Testis (tissue), 3 donors: ENCODE measurements around the gene CDH4. TPM values are rescaled to one million over a fixed set of nuclear protein-coding genes. Genes with fewer than 3 reads are reported as not detected.

Experiments used
- DNase-seq: peaks from one replicate; pipeline ENCODE4 v3.0.0-alpha.2; 2019
- H3K27ac ChIP-seq, 2 donors: fragments of 200-600 bp; sonication (generic); one replicate each; pipeline ENCODE4 v1.5.1; 2019
- H3K27me3 ChIP-seq: fragments of 200-600 bp; sonication (generic); one replicate; pipeline ENCODE4 v1.5.1; 2019
- H3K36me3 ChIP-seq: fragments of 200-600 bp; sonication (generic); one replicate; pipeline ENCODE4 v1.5.1; 2017; ENCODE audit warnings: low read depth; ENCODE audit errors: missing control alignments
- H3K4me1 ChIP-seq: fragments of 200-600 bp; sonication (generic); one replicate; pipeline ENCODE4 v1.5.1; 2019
- H3K4me3 ChIP-seq, 2 donors: fragments of 200-600 bp; sonication (generic); one replicate each; pipeline ENCODE4 v1.5.1; 2017 to 2019
- H3K9me3 ChIP-seq: fragments of 200-600 bp; sonication (generic); one replicate; pipeline ENCODE4 v1.5.1; 2017
- CTCF ChIP-seq, 3 experiments: fragments of 450-650 bp in 2 of 3; fragments of 200-600 bp in 1 of 3; sonication (generic) in 1 of 3; IDR thresholded peaks; one replicate each; pipeline ENCODE4 v1.5.1; 2016 to 2019; ENCODE audit warnings: antibody characterized with exemption in 3 of 3, mild to moderate bottlenecking in 2 of 3, moderate library complexity in 1 of 3
- POLR2A ChIP-seq: fragments of 450-650 bp; IDR thresholded peaks from one replicate; pipeline ENCODE4 v1.6.1; 2017; ENCODE audit warnings: antibody characterized with exemption, mild to moderate bottlenecking, moderate library complexity
- WGBS, 2 donors: methylation state at CpG; one replicate each; pipeline ENCODE4 v1.1.5; 2018; 5-methylcytosine and 5-hydroxymethylcytosine counted together
- intact Hi-C: fragments of 100-400 bp; cut with DNase I; formaldehyde crosslinking; loops from one replicate; pipeline ENCODE4 v1.15.1; 2023; ENCODE audit warnings: low total_unique reads
- polyA plus RNA-seq: library from polyadenylated mRNA; stranded (reverse); fragments of 350-450 nt; fragmentation: Illumina TruSeq; extraction: RNeasy Lipid Tissue Mini Kit (QIAGEN cat#74804); gene quantifications from one replicate; pipeline ENCODE4 v1.2.3, GENCODE V29; 2014; ENCODE audit warnings: low read depth, low replicate concordance; ENCODE audit not compliant: insufficient read depth
- total RNA-seq, 2 donors: library from RNA; depleted of rRNA; stranded (reverse); fragments of >200 nt; gene quantifications; one replicate each; pipeline ENCODE4 v1.2.3, GENCODE V29; 2016

Gene CDH4
- total and polyA plus RNA-seq, 3 donors from 2014 or later: 1.4 to 3.3 (median 1.9) TPM

GRCh38 chr20:61796738-61797137, 544.7 kb downstream of the CDH4 start:
- no peaks in the 10 kb centered on the region for H3K36me3 ChIP-seq
- H3K9me3 ChIP-seq: no peaks in the 10 kb centered on the region
- intact Hi-C loops: no loop called here
- no peaks in the 10 kb centered on the region for H3K27me3 ChIP-seq
- no peak overlapping the region for H3K27ac ChIP-seq
- DNase-seq: no peak
- TF ChIP-seq POLR2A (no peak), CTCF (IDR thresholded peaks at IDR 0.05) (no peak)
- no peaks in the 10 kb centered on the region for H3K4me1 ChIP-seq
- 86 to 88% methylated on average over 8 to 11 of the region's 11 CpGs for WGBS, 2 donors
- H3K4me3 ChIP-seq: no peak overlapping the region

GRCh38 chr20:61797200-61797599, 545.1 kb downstream of the CDH4 start:
- no peak overlapping the region for H3K4me3 ChIP-seq
- 79 to 86% methylated on average over 6 to 7 of the region's 7 CpGs for WGBS, 2 donors
- intact Hi-C loops: no loop called here
- no peaks in the 10 kb centered on the region for H3K27me3 ChIP-seq
- H3K27ac ChIP-seq: no peak overlapping the region
- no peaks in the 10 kb centered on the region for H3K4me1 ChIP-seq
- no peaks in the 10 kb centered on the region for H3K9me3 ChIP-seq
- TF ChIP-seq CTCF (IDR thresholded peaks at IDR 0.05) (no peak), POLR2A (no peak)
- no peak for DNase-seq
- H3K36me3 ChIP-seq: no peaks in the 10 kb centered on the region

GRCh38 chr20:61797971-61798411, 545.9 kb downstream of the CDH4 start:
- no peak overlapping the region for H3K4me3 ChIP-seq
- H3K36me3 ChIP-seq: no peaks in the 10 kb centered on the region
- no peak for DNase-seq
- H3K9me3 ChIP-seq: no peaks in the 10 kb centered on the region
- no peaks in the 10 kb centered on the region for H3K27me3 ChIP-seq
- TF ChIP-seq CTCF (IDR thresholded peaks at IDR 0.05): no peak
- TF ChIP-seq POLR2A: no peak
- WGBS, 2 donors: 90 to 91% methylated on average over 22 to 24 of the region's 25 CpGs
- no peak overlapping the region for H3K27ac ChIP-seq
- intact Hi-C loops: no loop called here
- no peaks in the 10 kb centered on the region for H3K4me1 ChIP-seq

DNA sequence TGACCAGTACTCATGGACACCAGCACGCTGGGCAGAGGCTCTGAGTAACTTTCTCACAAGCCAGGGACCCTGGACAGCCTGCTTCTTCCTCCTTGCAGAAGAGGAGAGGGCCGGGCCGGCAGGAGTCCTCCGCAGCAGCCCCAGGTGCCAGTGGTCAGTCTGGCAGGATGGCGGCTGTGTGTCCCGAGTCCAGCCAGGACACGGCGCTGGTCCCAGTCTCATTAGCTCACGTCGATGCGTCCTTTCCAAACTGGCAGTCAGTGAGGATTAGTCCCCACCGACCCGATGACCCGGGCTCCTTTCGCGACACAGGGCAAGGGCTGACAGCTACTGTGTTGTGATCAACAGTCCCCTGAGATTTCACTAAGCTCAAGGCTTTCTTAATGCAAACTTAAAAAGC, 546.6 kb downstream of the CDH4 start:
- no peak overlapping the region for H3K27ac ChIP-seq
- H3K9me3 ChIP-seq: no peaks in the 10 kb centered on the region
- no peak overlapping the region for H3K4me3 ChIP-seq
- H3K36me3 ChIP-seq: no peaks in the 10 kb centered on the region
- 92 to 96% methylated on average over 9 to 16 of the region's 16 CpGs for WGBS, 2 donors
- no peaks in the 10 kb centered on the region for H3K27me3 ChIP-seq
- intact Hi-C loops: no loop called here
- TF ChIP-seq POLR2A (no peak), CTCF (IDR thresholded peaks at IDR 0.05) (no peak)
- DNase-seq: no peak
- H3K4me1 ChIP-seq: peaks cover 4% of the 10 kb centered on the region

GRCh38 chr20:61799394-61799923, 547.4 kb downstream of the CDH4 start:
- Histone ChIP-seq H3K27me3 (no peaks in the 10 kb centered on the region), H3K36me3 (no peaks in the 10 kb centered on the region), H3K27ac (no peak overlapping the region), H3K4me3 (no peak overlapping the region), H3K9me3 (no peaks in the 10 kb centered on the region), H3K4me1 (peaks cover 7% of the 10 kb centered on the region)
- WGBS, 2 donors: 88 to 91% methylated on average over 9 to 14 of the region's 14 CpGs
- intact Hi-C loops: no loop called here
- DNase-seq: no peak
- TF ChIP-seq CTCF (IDR thresholded peaks at IDR 0.05) (no peak), POLR2A (no peak)
